Neutrophil (primary cell): ENCODE measurements around the gene PAX8.
A peak's percentile ranks its signal among the peaks of the same experiment; 100 is the strongest.

Experiments used
- H3K27ac ChIP-seq: fragments of 200-600 bp; sonication (generic); 2 replicates; pipeline ENCODE4 v1.5.1; 2016; ENCODE audit warnings: mild to moderate bottlenecking, moderate library complexity
- H3K27me3 ChIP-seq: fragments of 200-600 bp; sonication (generic); 2 replicates; pipeline ENCODE4 v1.6.0; 2016; ENCODE audit warnings: mild to moderate bottlenecking
- H3K36me3 ChIP-seq: fragments of 200-600 bp; sonication (generic); 2 replicates; pipeline ENCODE4 v1.5.1; 2017
- H3K4me1 ChIP-seq, 2 experiments: fragments of 200-600 bp in 1 of 2; sonication (generic) in 1 of 2; 1 replicate in 1 of 2; 2 replicates in 1 of 2; pipeline versions ENCODE4 v1.5.1 to v1.6.1; 2013 to 2016; ENCODE audit warnings: low read depth in 1 of 2, low read length in 1 of 2, mild to moderate bottlenecking in 1 of 2, moderate library complexity in 1 of 2; ENCODE audit not compliant: control insufficient read depth in 1 of 2, insufficient read depth in 1 of 2
- H3K4me3 ChIP-seq, 2 experiments: fragments of 200-600 bp in 1 of 2; sonication (generic) in 1 of 2; 1 replicate in 1 of 2; 2 replicates in 1 of 2; pipeline ENCODE4 v1.5.1; 2013 to 2016; ENCODE audit warnings: low read depth in 1 of 2, low read length in 1 of 2, mild to moderate bottlenecking in 1 of 2, moderate library complexity in 1 of 2
- H3K9me3 ChIP-seq: fragments of 200-600 bp; sonication (generic); 2 replicates; pipeline ENCODE4 v1.5.1; 2016
- CTCF ChIP-seq: fragments of 200-600 bp; sonication (generic); IDR thresholded peaks from 2 replicates; pipeline ENCODE4 v1.5.1; 2016; ENCODE audit warnings: antibody characterized with exemption

Gene PAX8

GRCh38 chr2:113167115-113167932 lies 111.4 kb downstream of the PAX8 start:
- no peaks in the 10 kb centered on the region for H3K36me3 ChIP-seq
- peaks cover 36 to 39% of the 10 kb centered on the region in 2 experiments for H3K4me1 ChIP-seq
- peak overlapping the region; percentile 78 for H3K27ac ChIP-seq
- no peak overlapping the region for H3K4me3 ChIP-seq
- no peak for TF ChIP-seq CTCF
- H3K27me3 ChIP-seq: no peaks in the 10 kb centered on the region
- no peaks in the 10 kb centered on the region for H3K9me3 ChIP-seq

DNA sequence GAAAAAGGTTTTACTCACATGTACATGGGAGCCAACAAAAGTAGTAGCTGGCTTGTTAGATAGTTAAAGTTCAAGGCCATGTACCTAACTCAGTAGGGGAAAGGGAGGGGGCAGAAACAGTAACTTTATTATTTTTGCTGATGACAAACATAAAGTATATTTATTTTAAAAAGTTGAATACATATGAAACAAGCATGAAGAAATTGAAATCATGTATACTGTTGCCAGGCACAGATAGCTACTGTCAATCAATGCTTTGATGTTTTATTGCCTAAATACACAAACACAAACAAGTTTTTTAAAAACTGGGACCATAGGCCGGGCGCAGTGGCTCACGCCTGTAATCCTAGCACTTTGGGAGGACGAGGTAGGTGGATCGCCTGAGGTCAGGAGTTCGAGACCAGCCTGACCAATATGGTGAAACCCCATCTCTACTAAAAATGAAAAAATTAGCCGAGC lies 112.5 kb downstream of the PAX8 start:
- Histone ChIP-seq H3K9me3 (no peaks in the 10 kb centered on the region), H3K4me3 (no peak overlapping the region), H3K27me3 (no peaks in the 10 kb centered on the region), H3K4me1 (peaks cover 35% of the 10 kb centered on the region in 2 experiments), H3K36me3 (no peaks in the 10 kb centered on the region), H3K27ac (no peak overlapping the region)
- TF ChIP-seq CTCF: no peak
